ENCODE measurements around the gene ADCY1.

ADCY1 gene

GRCh38 chr7:45662018-45662417 is 87.8 kb downstream of the ADCY1 start:
- no peak for DNase-seq (ENCODE audit: low read depth)
- H3K4me3 ChIP-seq (ENCODE audit: low read length), result no peak overlapping the region
- no peak for TF ChIP-seq CTCF (IDR thresholded peaks at IDR 0.05; ENCODE audit: insufficient read depth, low read depth, low read length, missing control alignments)

GRCh38 chr7:45662540-45663166 is 88.5 kb downstream of the ADCY1 start:
- no peak overlapping the region for H3K4me3 ChIP-seq (ENCODE audit: low read length)
- no peak for TF ChIP-seq CTCF (IDR thresholded peaks at IDR 0.05; ENCODE audit: insufficient read depth, low read depth, low read length, missing control alignments)
- no peak for DNase-seq (ENCODE audit: low read depth)

GRCh38 chr7:45663167-45663921 is 89.2 kb downstream of the ADCY1 start:
- no peak overlapping the region for H3K4me3 ChIP-seq (ENCODE audit: low read length)
- peak; percentile 30 for DNase-seq (ENCODE audit: low read depth)
- peak; percentile 69 for TF ChIP-seq CTCF (IDR thresholded peaks at IDR 0.05; ENCODE audit: insufficient read depth, low read depth, low read length, missing control alignments)

- no peak for DNase-seq (ENCODE audit: low read depth)
- TF ChIP-seq CTCF (IDR thresholded peaks at IDR 0.05; ENCODE audit: insufficient read depth, low read depth, low read length, missing control alignments), result no peak
- no peak overlapping the region for H3K4me3 ChIP-seq (ENCODE audit: low read length)
Observed at GRCh38 chr7:45663965-45664633, 89.9 kb downstream of the ADCY1 start.

- H3K4me3 ChIP-seq (ENCODE audit: low read length), result no peak overlapping the region
- DNase-seq (ENCODE audit: low read depth), result no peak
- no peak for TF ChIP-seq CTCF (IDR thresholded peaks at IDR 0.05; ENCODE audit: insufficient read depth, low read depth, low read length, missing control alignments)
Observed at GRCh38 chr7:45665172-45665571, 91.0 kb downstream of the ADCY1 start.

- no peak for DNase-seq (ENCODE audit: low read depth)
- no peak overlapping the region for H3K4me3 ChIP-seq (ENCODE audit: low read length)
- TF ChIP-seq CTCF (IDR thresholded peaks at IDR 0.05; ENCODE audit: insufficient read depth, low read depth, low read length, missing control alignments), result no peak
Observed at GRCh38 chr7:45670227-45670626, 96.1 kb downstream of the ADCY1 start.

Data from epithelial cell of esophagus (primary cell).